ACHN (cell line): Measurements from ENCODE around the gene CREBL2.
A peak's percentile ranks its signal among the peaks of the same experiment; 100 is the strongest.
"Not testable (repeated sequence)": the region's sequence is repeated elsewhere in the genome, so short reads cannot be mapped to it uniquely, and the experiment has no call there.

Experiments
- DNase-seq: peaks from one replicate; pipeline ENCODE4 v3.0.0-alpha.2; 2015
- in situ Hi-C: cut with HindIII; loops from 2 replicates; pipeline ENCODE4 v1.10.0; 2017; ENCODE audit warnings: low sequenced_read_pairs, low pct_ligation_motif_present, low pct_unique_long_range_greater_than_20kb

The CREBL2 gene

DNA sequence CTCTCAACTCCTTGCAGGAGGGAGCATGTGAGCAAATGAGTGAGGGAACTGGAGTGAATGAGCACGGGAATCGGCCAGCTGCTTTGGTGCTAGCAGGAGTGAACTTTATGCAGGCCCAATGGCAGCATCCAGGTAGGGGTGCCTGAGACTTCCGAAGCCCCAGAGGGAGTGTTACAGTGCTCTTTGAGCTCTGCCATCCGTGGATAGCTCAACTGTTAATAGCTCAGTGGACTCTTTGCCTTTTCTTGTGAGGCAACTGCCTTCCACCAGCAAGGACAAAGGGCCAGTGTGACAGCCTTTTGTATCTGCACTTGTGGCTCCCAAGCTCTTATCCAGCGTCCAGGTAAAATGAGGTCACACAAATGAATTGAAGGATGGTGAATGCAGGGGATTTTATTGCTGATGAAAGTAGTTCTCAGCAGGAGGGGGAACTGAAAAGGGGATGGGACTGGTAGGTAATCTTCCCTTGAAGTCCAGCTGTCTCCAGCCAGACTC lies 12.9 kb downstream of the CREBL2 start:
- DNase-seq = no peak
- in situ Hi-C loops = no loop called here

DNA sequence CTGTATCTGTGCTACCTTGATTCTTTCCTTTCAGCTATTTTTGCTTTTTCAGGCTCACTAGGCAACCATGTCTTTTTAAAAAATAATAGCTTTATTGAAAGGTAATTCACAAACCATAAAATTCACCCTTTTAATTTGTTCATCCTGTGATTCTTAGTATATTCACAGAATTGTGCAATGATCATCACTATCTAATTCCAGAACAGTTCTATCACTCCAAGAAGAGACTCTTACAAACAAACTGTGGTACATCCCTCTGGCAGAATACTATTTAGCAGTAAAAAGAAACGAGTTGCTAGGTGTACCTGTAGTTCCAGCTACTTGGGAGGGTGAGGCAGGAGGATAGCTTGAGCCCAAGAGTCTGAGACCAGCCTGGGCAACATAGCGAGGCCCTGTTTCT lies 14.8 kb downstream of the CREBL2 start:
- in situ Hi-C loops = no loop called here

DNA sequence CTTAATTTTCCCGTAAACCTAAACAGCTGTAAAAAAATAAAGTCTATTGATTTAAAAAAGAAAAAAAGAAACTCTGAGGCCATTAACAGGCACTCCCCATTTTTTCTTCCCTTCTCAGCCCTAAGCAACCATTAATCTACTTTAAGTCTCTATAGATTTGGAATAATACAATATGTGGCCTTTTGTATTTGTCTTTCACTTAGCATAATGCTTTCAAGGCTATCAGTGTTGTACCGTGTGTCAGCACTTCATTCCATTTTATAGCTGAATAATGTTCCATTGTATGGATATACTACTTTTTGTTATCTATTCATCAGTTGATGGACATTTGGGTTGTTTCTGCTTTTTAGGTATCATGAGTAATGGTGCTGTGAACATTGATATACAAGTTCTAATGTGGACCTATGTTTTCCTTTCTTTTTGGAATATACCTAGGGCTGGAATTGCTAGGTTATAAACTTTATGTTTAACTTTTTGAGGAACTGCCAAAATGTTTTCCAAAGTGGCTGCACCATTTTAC lies 15.7 kb downstream of the CREBL2 start:
- in situ Hi-C loops = no loop called here
- DNase-seq = no peak

More for the DNA sequence above, 14.8 kb downstream of the CREBL2 start:
- no peak for DNase-seq

DNA sequence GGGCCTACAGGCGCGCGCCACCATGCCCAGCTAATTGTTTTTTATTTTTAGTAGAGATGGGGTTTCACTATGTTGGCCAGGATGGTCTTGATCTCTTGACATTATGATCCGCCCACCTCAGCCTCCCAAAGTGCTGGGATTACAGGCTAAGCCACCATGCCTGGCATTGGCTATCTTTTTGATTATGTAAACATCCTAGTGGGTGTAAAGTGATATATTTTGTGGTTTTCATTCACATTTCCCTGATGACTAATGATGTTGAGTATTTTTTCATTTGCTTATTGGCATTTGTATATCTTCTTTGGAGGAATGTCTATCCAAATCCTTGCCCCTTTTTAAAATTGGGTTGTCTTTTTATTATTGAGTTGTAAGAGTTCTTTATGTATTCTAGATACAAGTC lies 16.3 kb downstream of the CREBL2 start:
- no peak for DNase-seq
- in situ Hi-C loops = no loop called here

DNA sequence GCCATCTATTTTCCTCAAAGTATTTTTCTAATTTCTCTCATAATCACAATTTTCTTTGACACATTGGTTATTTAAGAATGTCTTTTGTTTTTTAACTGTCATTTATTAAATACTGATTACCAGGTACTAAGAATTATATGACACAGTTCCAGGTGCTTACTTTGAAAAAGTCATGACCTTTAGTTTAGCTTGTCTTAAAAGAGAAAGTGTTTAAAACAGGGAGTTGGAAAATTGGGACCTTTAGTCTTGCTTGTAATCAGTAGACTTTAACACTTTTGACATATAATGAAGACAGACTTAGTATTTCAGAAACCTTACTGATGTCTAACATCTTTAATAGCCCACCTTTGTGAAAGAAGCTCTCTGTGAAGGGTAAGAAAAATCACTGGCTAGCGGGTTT lies 19.2 kb downstream of the CREBL2 start:
- no peak for DNase-seq
- in situ Hi-C loops = no loop called here

DNA sequence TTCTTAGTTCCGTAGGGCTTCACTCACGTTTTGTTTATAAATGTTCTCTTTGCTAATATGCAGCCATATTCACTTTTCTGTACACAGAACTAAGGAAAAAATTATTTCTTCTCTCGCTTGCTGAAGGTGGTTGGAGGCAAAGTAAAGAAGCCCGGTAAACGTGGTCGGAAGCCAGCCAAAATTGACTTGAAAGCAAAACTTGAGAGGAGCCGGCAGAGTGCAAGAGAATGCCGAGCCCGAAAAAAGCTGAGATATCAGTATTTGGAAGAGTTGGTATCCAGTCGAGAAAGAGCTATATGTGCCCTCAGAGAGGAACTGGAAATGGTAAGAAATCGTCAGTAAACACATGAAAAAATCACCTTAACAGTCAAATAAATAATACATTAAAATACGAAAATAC lies 24.0 kb downstream of the CREBL2 start:
- no peak for DNase-seq
- in situ Hi-C loops = no loop called here

DNA sequence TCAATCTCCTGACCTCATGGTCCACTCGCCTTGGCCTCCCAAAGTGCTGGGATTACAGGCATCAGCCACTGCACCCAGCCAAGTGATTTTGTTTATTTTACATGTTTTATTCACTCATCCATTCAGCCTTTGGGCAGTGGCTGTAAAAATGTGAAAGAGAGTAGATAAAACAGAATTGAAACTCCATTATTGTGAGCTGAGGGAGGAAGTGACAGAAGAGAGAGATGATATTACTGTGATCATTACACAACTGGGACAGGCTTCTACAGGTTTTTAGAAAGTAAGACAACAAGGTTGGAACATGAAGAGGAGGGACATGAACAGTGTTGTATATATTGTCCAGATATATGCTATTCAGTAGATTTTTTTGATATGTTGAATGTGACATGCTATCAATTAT lies 25.0 kb downstream of the CREBL2 start:
- DNase-seq = no peak

DNA sequence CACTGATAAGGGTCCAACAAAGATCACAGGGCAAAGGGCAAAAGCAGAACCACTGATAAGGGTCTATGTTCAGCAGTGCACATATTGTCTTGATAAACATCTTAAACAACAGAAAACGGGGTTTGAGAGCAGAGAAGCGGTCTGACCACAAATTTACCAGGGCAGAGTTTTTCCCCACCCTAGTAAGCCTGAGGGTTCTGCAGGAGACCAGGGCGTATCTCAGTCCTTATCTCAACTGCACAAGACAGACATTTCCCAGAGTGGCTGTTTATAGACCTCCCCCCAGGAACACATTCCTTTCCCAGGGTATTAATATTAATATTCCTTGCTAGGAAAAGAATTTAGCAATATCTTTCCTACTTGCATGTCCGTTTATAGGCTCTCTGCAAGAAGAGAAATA lies 28.3 kb downstream of the CREBL2 start:
- DNase-seq, in situ Hi-C loops: not testable (repeated sequence)

More for the DNA sequence above, 25.0 kb downstream of the CREBL2 start:
- in situ Hi-C loops = no loop called here

DNA sequence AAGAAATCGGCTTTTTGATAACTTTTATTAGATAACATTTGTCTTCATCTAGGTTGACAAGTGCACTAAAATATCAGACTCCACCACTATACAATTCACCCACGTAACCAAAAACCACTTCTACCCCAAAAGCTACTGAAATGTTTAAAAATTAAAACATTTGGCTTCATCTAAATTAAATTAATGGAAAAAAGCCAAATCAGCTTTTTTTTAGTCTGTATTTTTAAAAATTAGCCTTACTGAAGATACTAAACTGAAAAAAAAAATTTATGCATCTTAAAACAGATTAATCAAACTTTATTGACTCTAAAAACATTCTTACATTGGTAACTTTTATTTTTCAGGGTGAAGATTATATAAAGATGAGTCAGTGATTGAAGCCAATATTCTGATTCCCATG lies 30.0 kb downstream of the CREBL2 start:
- DNase-seq = no peak
- in situ Hi-C loops = no loop called here

DNA sequence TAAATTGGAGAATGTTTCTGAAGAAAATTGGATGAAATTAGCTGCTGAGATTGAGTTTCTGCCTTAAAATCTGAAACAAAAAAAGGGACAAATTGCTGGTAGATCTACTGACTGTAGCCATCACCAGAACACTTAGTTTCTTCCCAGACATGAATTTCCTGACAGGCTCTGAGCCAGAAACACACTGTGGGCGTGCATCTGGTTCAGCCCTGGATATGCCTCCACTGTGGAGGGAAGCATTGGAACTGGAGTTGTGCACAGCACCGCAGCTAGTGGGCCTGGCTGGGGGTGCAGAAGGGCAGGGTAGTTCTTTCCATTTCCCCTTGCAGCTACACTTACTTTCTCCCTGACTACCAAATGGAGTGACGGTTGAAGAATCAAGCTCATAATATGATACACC lies 31.2 kb downstream of the CREBL2 start:
- no peak for DNase-seq
- in situ Hi-C loops = no loop called here

DNA sequence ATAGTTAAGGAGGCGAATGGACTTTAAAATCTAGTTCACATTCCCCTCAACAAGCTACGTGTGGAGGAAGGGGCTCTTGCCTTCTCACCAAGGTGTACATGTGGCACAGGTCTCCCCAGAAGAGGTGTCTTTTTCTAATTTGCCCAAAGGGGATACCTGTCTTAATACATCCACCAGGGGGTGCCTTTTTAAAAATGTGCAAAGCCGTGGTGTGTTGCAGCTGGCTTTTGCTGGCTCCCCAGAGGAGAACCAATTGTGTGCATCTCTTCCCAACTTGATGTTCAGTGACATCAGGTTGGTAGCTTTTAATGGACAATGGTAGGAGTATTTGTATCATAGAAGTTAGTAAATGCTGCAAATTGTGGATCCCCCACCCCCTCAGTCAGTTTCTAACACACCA lies 33.8 kb downstream of the CREBL2 start:
- peak; percentile 56 for DNase-seq
- in situ Hi-C loops = no loop called here

DNA sequence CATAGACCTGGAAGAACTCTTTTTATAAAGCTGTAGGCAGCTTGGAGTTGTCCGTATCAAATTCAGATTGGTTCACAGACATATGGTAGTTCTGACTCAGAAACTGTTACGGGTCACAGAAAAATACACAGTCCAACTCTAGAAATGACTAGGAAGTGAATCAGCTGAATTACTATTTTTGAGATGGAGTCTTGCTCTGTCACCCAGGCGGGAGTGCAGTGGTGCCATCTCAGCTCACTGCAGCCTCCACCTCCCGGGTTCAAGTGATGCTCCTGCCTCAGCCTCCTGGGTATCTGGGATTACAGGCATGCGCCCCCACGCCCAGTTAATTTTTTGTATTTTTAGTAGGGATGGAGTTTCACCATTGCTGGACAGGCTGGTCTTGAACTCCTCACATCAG lies 34.3 kb downstream of the CREBL2 start:
- DNase-seq, in situ Hi-C loops: not testable (repeated sequence)

DNA sequence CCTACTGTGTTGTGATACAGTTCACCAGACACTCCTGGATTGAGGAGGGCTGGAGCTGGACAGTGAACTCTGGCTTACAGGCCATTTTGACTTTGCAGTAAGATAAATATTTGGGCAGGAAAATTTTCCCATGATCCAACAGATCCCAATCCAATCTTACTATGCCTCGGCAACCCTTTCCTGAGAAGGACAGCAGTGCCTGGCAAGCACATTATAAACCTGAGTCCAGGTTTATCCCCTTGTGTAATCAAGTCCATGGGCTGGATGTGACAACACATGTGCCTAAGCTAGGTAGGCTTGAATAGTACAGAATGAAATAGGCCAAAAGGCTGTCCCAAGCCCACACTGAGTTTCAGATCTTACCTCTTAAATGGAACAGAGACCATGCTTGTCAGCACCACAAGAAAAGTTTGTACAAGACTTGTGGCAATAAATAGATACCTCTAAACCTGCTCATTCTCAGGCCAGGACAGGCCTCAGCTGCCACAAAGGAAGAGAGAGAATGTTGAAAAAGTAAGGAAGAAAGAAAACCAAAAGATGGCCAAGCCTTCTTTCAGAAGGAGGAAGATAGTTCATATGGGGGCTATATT lies 34.9 kb downstream of the CREBL2 start:
- in situ Hi-C loops = no loop called here
- DNase-seq = no peak

DNA sequence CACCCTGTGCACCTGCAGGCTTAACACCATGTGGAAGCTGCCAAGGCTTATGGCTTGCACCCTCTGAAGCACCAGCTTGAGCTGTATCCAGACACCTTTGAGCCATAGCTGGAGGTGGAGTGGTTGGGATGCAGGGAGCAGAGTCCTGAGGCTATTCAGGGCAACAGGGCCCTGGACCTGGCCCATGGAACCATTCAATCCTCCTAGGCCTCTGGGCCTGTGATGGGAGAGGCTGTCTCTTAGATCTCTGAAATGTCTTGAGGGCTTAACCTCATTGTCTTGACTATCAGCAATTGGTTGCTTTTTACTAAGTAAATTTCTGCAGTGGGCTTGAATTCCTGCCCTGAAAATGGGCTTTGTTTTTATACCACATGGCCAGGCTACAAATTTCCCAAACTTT lies 36.6 kb downstream of the CREBL2 start:
- in situ Hi-C loops = no loop called here
- DNase-seq = no peak

DNA sequence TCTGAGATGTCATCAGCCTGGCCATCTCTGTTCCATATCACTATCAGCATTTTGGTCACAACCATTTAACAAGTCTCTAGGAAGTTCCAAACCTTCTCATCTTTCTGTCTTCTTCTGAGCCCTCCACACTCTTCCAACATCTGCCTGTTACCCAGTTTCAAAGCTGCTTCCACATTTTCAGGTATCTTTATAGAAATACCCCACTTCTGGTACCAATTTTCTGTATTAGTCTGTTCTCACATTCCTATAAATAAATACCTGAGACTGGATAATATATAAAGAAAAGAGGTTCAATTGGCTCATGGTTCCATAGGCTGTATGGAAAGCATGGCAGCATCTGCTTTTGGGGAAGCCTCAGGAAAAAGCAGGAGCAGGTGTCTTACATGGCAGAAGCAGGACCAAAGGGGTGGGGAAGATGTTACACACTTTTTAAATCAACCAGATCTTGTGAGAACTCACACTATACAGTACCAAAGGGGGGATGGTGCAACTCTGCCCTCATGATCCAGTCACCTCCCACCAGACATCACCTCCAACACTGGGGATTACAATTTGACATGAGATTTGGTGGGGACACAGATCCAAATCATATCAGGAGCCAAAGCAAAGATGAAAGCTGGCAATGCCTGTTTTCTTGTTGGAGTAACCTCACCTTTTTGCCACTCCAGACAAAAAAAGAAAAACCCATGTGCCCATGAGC lies 37.4 kb downstream of the CREBL2 start:
- no peak for DNase-seq
- in situ Hi-C loops = no loop called here

DNA sequence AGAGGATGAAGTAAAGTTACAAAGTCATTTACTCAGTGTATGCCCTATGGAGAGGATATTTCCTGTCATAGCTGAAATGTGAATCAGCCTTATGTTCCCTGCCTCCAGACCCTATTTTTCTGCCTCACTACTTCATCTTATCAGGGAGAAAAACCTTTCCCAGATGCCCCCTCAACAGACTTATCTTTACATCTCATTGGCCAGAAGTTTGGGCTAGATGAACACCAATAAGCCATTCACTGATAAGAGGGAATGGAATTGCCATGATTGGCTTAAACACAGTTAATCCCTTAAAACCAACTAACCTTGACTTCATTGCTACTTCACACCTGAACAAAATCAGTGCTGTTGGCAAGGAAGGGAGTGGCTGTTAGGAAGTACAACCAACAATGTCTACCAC lies 40.1 kb downstream of the CREBL2 start:
- in situ Hi-C loops = no loop called here
- DNase-seq = no peak

DNA sequence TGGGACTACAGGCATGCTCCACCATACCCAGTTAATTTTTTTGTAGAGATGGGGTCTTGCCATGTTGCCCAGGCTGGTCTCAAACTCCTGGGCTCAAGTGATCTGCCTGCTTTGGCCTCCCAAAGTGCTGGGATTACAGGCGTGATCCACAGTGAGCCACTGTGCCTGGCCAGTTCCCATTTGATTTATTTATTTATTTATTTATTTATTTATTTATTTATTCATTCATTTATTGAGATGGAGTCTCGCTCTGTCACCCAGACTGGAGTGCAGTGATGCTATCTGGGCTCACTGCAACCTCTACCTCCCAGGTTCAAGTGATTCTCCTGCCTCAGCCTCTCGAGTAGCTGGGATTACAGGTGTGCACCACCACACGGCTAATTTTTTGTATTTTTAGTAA lies 41.0 kb downstream of the CREBL2 start:
- DNase-seq, in situ Hi-C loops: not testable (repeated sequence)

DNA sequence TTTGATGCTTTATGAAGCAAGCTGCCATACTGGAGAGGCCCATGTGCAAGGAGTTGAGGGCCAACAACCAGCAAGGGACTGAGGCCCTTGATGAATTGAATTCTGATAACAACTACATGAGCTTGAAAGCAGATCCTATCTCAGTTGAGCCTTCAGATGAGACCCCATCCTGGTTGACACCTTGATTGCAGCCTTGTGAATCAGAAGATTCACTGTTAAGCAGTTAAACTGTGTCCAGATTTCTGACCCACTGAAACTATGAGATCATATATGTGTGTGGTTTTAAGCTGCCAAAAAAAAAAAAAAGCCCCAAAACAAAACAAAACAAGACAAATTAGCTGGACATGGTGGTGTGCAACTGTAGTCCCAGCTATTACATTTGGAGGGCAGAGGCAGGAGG lies 42.2 kb downstream of the CREBL2 start:
- DNase-seq = no peak
- in situ Hi-C loops = no loop called here

DNA sequence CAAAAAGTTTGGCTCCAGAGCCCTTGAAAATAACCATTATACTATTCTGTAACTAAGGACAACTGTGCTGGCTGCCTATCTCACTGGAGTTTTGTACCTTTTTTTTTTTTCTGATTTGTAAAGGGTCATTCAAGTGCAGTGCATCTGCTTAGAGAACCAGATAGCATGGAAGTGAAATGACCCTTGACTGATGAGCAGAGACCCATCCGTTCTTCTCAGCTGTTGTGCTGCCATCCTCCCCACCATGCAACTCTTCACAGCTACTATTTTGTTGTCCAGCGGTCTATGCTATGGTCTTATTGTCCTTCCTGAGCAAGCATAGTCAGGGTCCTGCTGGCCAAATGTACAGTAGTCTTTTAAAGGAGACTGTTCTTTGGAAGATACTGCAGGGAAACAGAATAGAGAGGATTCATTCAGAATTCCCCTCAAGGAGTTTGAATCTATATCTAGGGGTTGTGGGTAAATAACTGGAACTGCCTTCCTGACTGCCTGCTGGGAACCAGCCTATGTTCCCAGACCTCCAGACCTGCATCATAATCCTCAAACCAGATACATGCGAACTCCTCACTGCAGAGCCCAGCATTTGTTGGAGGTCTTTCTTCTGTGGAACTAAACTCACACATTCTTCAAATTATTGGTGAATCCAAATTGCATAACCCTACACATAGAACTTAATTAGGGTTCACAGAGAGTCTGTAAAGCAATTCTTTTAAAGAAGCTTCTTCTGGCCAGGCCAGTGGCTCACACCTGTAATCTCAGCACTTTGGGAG lies 43.2 kb downstream of the CREBL2 start:
- in situ Hi-C loops = no loop called here
- DNase-seq = no peak
